Tibial artery (tissue), 4 donors: ENCODE data around the gene HES3.

ENCODE experiments used
- DNase-seq, 2 donors: peaks; one replicate each; pipeline ENCODE4 v3.0.0-alpha.2; 2019
- H3K27ac ChIP-seq, 2 donors: fragments of 200-600 bp; sonication (generic) in 1 of 2; 1 replicate in 1 of 2; 2 replicates in 1 of 2; pipeline ENCODE4 v1.5.1; 2018 to 2019; ENCODE audit warnings: mild to moderate bottlenecking in 1 of 2
- H3K27me3 ChIP-seq, 2 donors: fragments of 200-600 bp; sonication (generic) in 1 of 2; one replicate each; pipeline versions ENCODE4 v1.5.1 to v1.6.0; 2016 to 2019
- H3K36me3 ChIP-seq, 3 donors: fragments of 200-600 bp; sonication (generic) in 2 of 3; one replicate each; pipeline ENCODE4 v1.5.1; 2016 to 2019; ENCODE audit warnings: mild to moderate bottlenecking in 2 of 3
- H3K4me1 ChIP-seq, 4 donors: fragments of 200-600 bp; sonication (generic) in 2 of 4; 1 replicate in 3 of 4; 2 replicates in 1 of 4; pipeline ENCODE4 v1.5.1; 2016 to 2019
- H3K4me3 ChIP-seq, 2 donors: fragments of 200-600 bp; sonication (generic) in 1 of 2; 1 replicate in 1 of 2; 2 replicates in 1 of 2; pipeline ENCODE4 v1.5.1; 2018 to 2019; ENCODE audit warnings: mild to moderate bottlenecking in 2 of 2
- H3K9me3 ChIP-seq, 3 donors: fragments of 200-600 bp; sonication (generic) in 1 of 3; one replicate each; pipeline ENCODE4 v1.5.1; 2016 to 2019
- intact Hi-C: fragments of 100-400 bp; cut with DNase I; formaldehyde crosslinking; loops from one replicate; pipeline ENCODE4 v1.15.0; 2023; ENCODE audit warnings: low total_unique reads
- TF ChIP-seq, protein P1 (sequence below), 2 experiments: fragments of 200-600 bp in 1 of 2; fragments of 450-650 bp in 1 of 2; IDR thresholded peaks; one replicate each; pipeline ENCODE4 v1.5.1; 2017 to 2019; ENCODE audit warnings: antibody characterized with exemption in 2 of 2, mild to moderate bottlenecking in 1 of 2, moderate library complexity in 1 of 2

HES3 gene

GRCh38 chr1:6200188-6200809 lies 43.7 kb upstream of the HES3 start:
- Histone ChIP-seq H3K27ac (peak overlapping the region; percentile 71 to 84), H3K27me3 (no peaks in the 10 kb centered on the region), H3K4me1 (peaks cover 0 to 38% (median 29%) of the 10 kb centered on the region in 4 donors), H3K9me3 (no peaks in the 10 kb centered on the region), H3K36me3 (peaks cover 10 to 23% (median 21%) of the 10 kb centered on the region in 3 donors), H3K4me3 (peak overlapping the region; percentile 92 to 97)
- TF ChIP-seq, protein P1, sequence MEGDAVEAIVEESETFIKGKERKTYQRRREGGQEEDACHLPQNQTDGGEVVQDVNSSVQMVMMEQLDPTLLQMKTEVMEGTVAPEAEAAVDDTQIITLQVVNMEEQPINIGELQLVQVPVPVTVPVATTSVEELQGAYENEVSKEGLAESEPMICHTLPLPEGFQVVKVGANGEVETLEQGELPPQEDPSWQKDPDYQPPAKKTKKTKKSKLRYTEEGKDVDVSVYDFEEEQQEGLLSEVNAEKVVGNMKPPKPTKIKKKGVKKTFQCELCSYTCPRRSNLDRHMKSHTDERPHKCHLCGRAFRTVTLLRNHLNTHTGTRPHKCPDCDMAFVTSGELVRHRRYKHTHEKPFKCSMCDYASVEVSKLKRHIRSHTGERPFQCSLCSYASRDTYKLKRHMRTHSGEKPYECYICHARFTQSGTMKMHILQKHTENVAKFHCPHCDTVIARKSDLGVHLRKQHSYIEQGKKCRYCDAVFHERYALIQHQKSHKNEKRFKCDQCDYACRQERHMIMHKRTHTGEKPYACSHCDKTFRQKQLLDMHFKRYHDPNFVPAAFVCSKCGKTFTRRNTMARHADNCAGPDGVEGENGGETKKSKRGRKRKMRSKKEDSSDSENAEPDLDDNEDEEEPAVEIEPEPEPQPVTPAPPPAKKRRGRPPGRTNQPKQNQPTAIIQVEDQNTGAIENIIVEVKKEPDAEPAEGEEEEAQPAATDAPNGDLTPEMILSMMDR (IDR thresholded peaks at IDR 0.05): no peak
- DNase-seq: no peak
- intact Hi-C loops: no loop called here

DNA sequence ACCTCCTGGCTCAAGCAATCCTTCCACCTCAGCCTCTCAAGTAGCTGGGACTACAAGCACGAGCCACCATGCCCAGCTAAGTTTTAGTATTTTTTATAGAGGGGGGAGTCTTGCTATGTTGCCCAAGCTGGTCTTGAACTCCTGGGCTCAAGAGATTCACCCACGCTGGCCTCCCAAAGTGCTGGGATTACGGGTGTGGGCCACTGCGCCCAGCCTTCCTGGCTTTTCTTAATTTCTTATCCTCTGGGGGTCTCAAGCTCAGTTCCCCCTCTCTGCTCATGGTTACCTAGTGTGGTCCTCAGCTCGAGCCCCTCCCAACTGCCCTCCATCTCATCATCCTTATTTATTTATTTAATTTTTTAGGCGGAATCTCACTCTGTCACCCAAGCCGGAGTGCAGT lies 41.7 kb upstream of the HES3 start:
- Histone ChIP-seq H3K36me3 (peaks cover 0 to 3% (median 1%) of the 10 kb centered on the region in 3 donors), H3K27ac (no peak overlapping the region), H3K27me3 (no peaks in the 10 kb centered on the region), H3K4me3 (no peak overlapping the region), H3K9me3 (no peaks in the 10 kb centered on the region), H3K4me1 (peaks cover 0 to 51% (median 42%) of the 10 kb centered on the region in 4 donors)
- intact Hi-C loops: no loop called here
- TF ChIP-seq, protein P1 (IDR thresholded peaks at IDR 0.05): no peak
- no peak for DNase-seq

- Histone ChIP-seq H3K9me3 (no peaks in the 10 kb centered on the region), H3K27ac (peak within 1 kb of the TSS; percentile 63 to 72), H3K36me3 (peaks cover 0 to 3% (median 0%) of the 10 kb centered on the region in 3 donors), H3K4me1 (peaks cover 0 to 45% (median 32%) of the 10 kb centered on the region in 4 donors), H3K27me3 (no peaks in the 10 kb centered on the region), H3K4me3 (peak within 1 kb of the TSS; percentile 57 to 58)
- no peak for DNase-seq
- TF ChIP-seq, protein P1 (IDR thresholded peaks at IDR 0.05): no peak
- intact Hi-C loops: no loop called here
Measured at GRCh38 chr1:6205849-6206519, 38.0 kb upstream of the HES3 start, which contains the start of gene RNF207. Gene RNF207 (plus strand): TSS chr1:6206119. CDS start chr1:6206536, 417 bp downstream.

DNA sequence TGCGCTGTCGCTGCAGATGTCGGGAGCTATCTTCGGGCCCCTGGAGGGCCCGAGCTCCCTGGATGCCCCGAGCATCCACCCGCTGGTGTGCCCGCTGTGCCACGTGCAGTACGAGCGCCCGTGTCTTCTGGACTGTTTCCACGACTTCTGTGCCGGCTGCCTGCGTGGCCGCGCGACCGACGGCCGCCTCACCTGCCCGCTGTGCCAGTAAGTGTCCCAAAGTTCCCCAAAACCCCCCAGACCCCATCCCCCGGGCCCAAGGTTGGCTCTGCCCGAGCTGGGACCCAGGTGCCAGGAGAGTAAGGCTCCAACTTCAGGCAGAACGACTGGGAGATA lies 37.5 kb upstream of the HES3 start:
- Histone ChIP-seq H3K4me1 (peaks cover 0 to 45% (median 32%) of the 10 kb centered on the region in 4 donors), H3K36me3 (peaks cover 0 to 8% (median 0%) of the 10 kb centered on the region in 3 donors), H3K27ac (peak overlapping the region; percentile 63 to 72), H3K27me3 (no peaks in the 10 kb centered on the region), H3K4me3 (peak overlapping the region; percentile 57 to 58), H3K9me3 (no peaks in the 10 kb centered on the region)
- DNase-seq: no peak
- intact Hi-C loops: no loop called here
- TF ChIP-seq, protein P1 (IDR thresholded peaks at IDR 0.05): no peak

DNA sequence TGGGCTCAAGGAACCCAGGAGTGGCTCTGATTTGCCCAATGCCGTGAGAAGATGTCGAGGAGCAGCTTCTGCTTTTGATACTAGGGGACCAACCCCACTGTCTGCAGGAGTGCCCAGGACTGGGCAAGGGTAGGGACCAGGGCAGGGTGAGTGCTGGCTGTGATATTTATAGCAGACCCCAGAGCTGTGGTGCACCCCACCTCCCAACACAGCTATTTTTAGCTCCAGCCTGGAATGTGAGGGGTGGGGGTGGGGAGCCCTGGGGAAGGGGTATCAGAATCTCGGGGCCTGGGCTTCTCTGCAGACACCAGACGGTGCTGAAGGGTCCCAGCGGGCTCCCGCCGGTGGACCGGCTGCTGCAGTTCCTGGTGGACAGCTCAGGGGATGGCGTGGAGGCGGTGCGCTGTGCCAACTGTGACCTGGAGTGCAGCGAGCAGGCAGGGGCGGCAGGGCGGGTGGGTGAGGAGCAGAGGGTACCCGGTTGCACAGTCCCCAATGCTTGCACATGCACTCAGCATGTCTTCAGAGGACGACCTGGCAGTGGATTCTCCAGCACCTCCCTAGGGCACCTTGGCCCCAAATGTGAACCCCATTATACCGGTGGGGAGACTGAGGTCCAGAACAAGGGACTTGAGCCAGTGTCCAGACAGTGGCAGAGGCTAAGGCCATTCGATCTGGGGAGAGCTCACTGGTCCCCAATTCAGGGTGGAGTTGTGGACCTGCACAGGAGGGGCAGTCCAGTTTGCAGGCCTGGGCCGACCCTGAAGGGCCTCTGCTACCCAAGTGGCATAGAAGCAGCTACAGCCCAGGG lies 36.7 kb upstream of the HES3 start:
- intact Hi-C loops: no loop called here
- H3K4me1 ChIP-seq: peaks cover 0 to 45% (median 32%) of the 10 kb centered on the region in 4 donors
- no peak overlapping the region for H3K4me3 ChIP-seq
- H3K9me3 ChIP-seq: no peaks in the 10 kb centered on the region
- no peaks in the 10 kb centered on the region for H3K27me3 ChIP-seq
- H3K27ac ChIP-seq: no peak overlapping the region
- DNase-seq: no peak
- TF ChIP-seq, protein P1 (IDR thresholded peaks at IDR 0.05): no peak
- H3K36me3 ChIP-seq: peaks cover 0 to 16% (median 0%) of the 10 kb centered on the region in 3 donors
